NB4 (cell line): ENCODE measurements around the gene MAP4K4.

Experiments used
- CTCF ChIP-seq: IDR thresholded peaks from one replicate; pipeline ENCODE4 v1.5.1; 2012; ENCODE audit warnings: low read depth, low read length
- MAX ChIP-seq: IDR thresholded peaks from 2 replicates; pipeline ENCODE4 v1.6.1; 2011; ENCODE audit warnings: low read depth, low read length
- MYC ChIP-seq: IDR thresholded peaks from 2 replicates; pipeline ENCODE4 v1.6.1; 2011; ENCODE audit warnings: low read depth, low read length
- POLR2A ChIP-seq: IDR thresholded peaks from 2 replicates; pipeline ENCODE4 v1.6.1; 2011; ENCODE audit warnings: mild to moderate bottlenecking; ENCODE audit not compliant: insufficient read length; ENCODE audit errors: extremely low read depth

GRCh38 chr2:101697124-101698013 lies at the start of gene MAP4K4:
- TF ChIP-seq CTCF (no peak), MAX (no peak), MYC (no peak), POLR2A (no peak)
